Measurements from ENCODE around the gene APOBEC4.

GRCh38 chr1:183612407-183612806 lies 40.7 kb downstream of the APOBEC4 start:
- TF ChIP-seq, protein P1, sequence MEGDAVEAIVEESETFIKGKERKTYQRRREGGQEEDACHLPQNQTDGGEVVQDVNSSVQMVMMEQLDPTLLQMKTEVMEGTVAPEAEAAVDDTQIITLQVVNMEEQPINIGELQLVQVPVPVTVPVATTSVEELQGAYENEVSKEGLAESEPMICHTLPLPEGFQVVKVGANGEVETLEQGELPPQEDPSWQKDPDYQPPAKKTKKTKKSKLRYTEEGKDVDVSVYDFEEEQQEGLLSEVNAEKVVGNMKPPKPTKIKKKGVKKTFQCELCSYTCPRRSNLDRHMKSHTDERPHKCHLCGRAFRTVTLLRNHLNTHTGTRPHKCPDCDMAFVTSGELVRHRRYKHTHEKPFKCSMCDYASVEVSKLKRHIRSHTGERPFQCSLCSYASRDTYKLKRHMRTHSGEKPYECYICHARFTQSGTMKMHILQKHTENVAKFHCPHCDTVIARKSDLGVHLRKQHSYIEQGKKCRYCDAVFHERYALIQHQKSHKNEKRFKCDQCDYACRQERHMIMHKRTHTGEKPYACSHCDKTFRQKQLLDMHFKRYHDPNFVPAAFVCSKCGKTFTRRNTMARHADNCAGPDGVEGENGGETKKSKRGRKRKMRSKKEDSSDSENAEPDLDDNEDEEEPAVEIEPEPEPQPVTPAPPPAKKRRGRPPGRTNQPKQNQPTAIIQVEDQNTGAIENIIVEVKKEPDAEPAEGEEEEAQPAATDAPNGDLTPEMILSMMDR (IDR thresholded peaks at IDR 0.05; ENCODE audit: poor library complexity): no peak
- TF ChIP-seq EZH2phosphoT487 (IDR thresholded peaks at IDR 0.05; ENCODE audit: low read depth, severe bottlenecking, unreplicated experiment) (no peak), EZH2 (IDR thresholded peaks at IDR 0.05; ENCODE audit: borderline replicate concordance) (no peak)

Data from hepatocyte (in vitro differentiated cells).